Chondrocyte (in vitro differentiated cells): Measurements from ENCODE around the gene RTN4RL1. TPM values are rescaled to one million over a fixed set of nuclear protein-coding genes. Genes with fewer than 3 reads are reported as not detected.

Source experiments
- DNase-seq: peaks from one replicate; pipeline ENCODE4 v3.0.0; 2021; ENCODE audit warnings: mixed read lengths, low spot score
- H3K27ac Mint-ChIP-seq: one replicate; pipeline ENCODE4 v1.8.0; 2021; ENCODE audit warnings: mild to moderate bottlenecking, moderate library complexity, mixed read lengths; ENCODE audit not compliant: unreplicated experiment
- H3K27me3 Mint-ChIP-seq: 2 replicates; pipeline ENCODE4 v1.8.0; 2021; ENCODE audit warnings: low read depth, mixed read lengths
- H3K36me3 Mint-ChIP-seq: 2 replicates; pipeline ENCODE4 v1.8.0; 2021; ENCODE audit warnings: low read depth, mixed read lengths
- H3K4me1 Mint-ChIP-seq: 2 replicates; pipeline ENCODE4 v1.8.0; 2021; ENCODE audit warnings: low read depth, mild to moderate bottlenecking, mixed read lengths
- H3K4me3 Mint-ChIP-seq: one replicate; pipeline ENCODE4 v1.8.0; 2021; ENCODE audit warnings: mild to moderate bottlenecking, moderate library complexity, mixed read lengths; ENCODE audit not compliant: unreplicated experiment
- H3K9me3 Mint-ChIP-seq: 2 replicates; pipeline ENCODE4 v1.8.0; 2021; ENCODE audit warnings: low read depth, mixed read lengths
- CTCF ChIP-seq: fragments of 200-600 bp; sonication (generic); IDR thresholded peaks from 2 replicates; pipeline ENCODE4 v1.5.0; 2021; ENCODE audit warnings: antibody characterized with exemption, mild to moderate bottlenecking, moderate library complexity
- total RNA-seq: library from RNA; stranded (reverse); gene quantifications from 3 replicates; pipeline ENCODE4 v1.2.1, GENCODE V29; 2021

RTN4RL1 gene
- total RNA-seq, 1 donor from 2014 or later = 0.47 TPM

DNA sequence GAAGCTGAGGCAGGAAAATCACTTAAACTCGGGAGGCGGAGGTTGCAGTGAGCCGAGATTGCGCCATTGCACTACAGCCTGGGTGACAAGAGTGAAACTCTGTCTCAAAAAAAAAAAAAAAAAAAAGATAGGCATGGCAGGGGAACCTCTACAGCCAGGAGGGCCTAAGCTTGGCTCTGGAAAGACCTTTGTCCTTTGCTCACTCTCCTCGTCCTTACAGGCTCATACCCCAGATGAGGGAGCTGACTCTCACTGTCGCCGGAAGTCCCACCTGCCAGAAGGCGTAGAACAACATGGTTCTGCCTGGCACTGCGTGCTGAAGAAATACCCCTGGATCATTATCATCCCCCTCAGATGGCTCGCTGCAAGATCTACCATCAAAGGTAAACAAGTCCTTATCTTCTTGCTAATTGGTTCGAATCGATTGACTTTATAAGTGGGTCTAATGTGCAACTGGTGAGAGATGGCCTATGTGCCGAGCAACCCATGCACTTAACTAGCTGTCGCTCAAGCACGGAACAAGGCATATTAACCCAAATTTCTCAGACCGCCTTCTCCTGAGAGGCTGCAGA lies 29.7 kb downstream of the RTN4RL1 start:
- no peak for TF ChIP-seq CTCF
- no peak overlapping the region for H3K27ac Mint-ChIP-seq
- no peak overlapping the region for H3K4me3 Mint-ChIP-seq
- peaks cover 29% of the 10 kb centered on the region for H3K4me1 Mint-ChIP-seq
- no peaks in the 10 kb centered on the region for H3K36me3 Mint-ChIP-seq
- H3K9me3 Mint-ChIP-seq = no peaks in the 10 kb centered on the region
- peaks cover 9% of the 10 kb centered on the region for H3K27me3 Mint-ChIP-seq
- DNase-seq = no peak

DNA sequence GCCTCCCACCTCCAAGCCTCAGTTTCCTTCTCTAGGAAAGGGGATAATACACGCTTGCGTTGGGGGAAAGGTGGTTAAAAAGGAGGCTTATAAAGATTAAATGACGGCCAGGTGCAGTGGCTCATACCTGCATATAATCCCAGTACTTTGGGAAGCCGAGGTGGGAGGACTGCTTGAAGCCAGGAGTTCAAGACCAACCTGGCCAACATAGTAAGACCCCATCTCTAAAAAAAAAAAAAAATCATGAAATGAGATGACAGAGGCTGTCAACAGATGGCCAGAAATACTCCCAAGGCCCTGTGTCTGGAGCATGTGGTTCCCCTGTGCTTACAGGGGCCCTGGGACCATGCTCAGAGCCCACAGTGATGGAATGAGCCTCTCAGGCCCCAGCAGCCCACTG lies 30.4 kb downstream of the RTN4RL1 start:
- no peaks in the 10 kb centered on the region for H3K36me3 Mint-ChIP-seq
- H3K27me3 Mint-ChIP-seq = peaks cover 9% of the 10 kb centered on the region
- H3K4me1 Mint-ChIP-seq = peaks cover 23% of the 10 kb centered on the region
- TF ChIP-seq CTCF = no peak
- no peak for DNase-seq
- no peak overlapping the region for H3K4me3 Mint-ChIP-seq
- no peaks in the 10 kb centered on the region for H3K9me3 Mint-ChIP-seq
- no peak overlapping the region for H3K27ac Mint-ChIP-seq

- Mint-ChIP-seq H3K4me1 (peaks cover 24% of the 10 kb centered on the region), H3K27ac (no peak overlapping the region), H3K27me3 (peaks cover 11% of the 10 kb centered on the region), H3K36me3 (no peaks in the 10 kb centered on the region), H3K4me3 (no peak overlapping the region), H3K9me3 (no peaks in the 10 kb centered on the region)
- DNase-seq = no peak
- TF ChIP-seq CTCF = no peak
These were observed 32.6 kb downstream of the RTN4RL1 start for GRCh38 chr17:1992541-1992940.

DNA sequence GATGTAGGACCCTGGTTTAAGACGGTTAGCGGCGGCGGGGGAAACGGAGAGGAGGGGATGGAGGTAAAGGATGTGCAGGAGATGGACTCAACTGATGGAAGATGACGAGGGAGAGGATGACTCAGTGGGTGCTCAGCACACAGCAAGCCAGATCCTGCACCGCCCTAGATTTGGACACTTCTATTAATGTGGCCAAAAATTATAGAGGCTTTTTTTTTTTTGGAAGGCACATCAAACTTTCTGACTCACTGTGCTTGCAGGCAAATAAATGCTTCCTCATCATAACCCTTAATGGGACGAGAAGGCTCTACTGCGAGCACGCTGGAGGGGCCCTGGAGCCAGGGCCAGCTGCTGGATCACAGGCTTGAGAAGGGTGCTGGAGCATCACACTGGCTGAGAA lies 36.0 kb downstream of the RTN4RL1 start:
- H3K27ac Mint-ChIP-seq = no peak overlapping the region

GRCh38 chr17:1986783-1987451 lies 38.2 kb downstream of the RTN4RL1 start:
- no peaks in the 10 kb centered on the region for H3K36me3 Mint-ChIP-seq
- DNase-seq = no peak
- H3K27me3 Mint-ChIP-seq = peaks cover 9% of the 10 kb centered on the region
- no peak overlapping the region for H3K4me3 Mint-ChIP-seq
- no peak for TF ChIP-seq CTCF
- no peak overlapping the region for H3K27ac Mint-ChIP-seq
- no peaks in the 10 kb centered on the region for H3K9me3 Mint-ChIP-seq
- H3K4me1 Mint-ChIP-seq = peaks cover 11% of the 10 kb centered on the region

More for the DNA sequence above, 36.0 kb downstream of the RTN4RL1 start:
- no peak for TF ChIP-seq CTCF
- DNase-seq = no peak
- H3K27me3 Mint-ChIP-seq = peaks cover 9% of the 10 kb centered on the region
- no peak overlapping the region for H3K4me3 Mint-ChIP-seq
- no peaks in the 10 kb centered on the region for H3K36me3 Mint-ChIP-seq
- no peaks in the 10 kb centered on the region for H3K9me3 Mint-ChIP-seq
- peaks cover 11% of the 10 kb centered on the region for H3K4me1 Mint-ChIP-seq
